Urinary bladder (tissue), 4 donors: ENCODE data around the gene FARS2. TPM values are rescaled to one million over a fixed set of nuclear protein-coding genes. Genes with fewer than 3 reads are reported as not detected.

Source experiments
- DNase-seq: peaks from one replicate; pipeline ENCODE4 v3.0.0-alpha.2; 2015; ENCODE audit errors: extremely low spot score
- H3K27ac ChIP-seq: one replicate; pipeline ENCODE4 v1.5.1; 2013; ENCODE audit warnings: low read depth, mild to moderate bottlenecking, moderate library complexity
- H3K36me3 ChIP-seq: one replicate; pipeline ENCODE4 v1.6.1; 2013; ENCODE audit warnings: mild to moderate bottlenecking, moderate library complexity; ENCODE audit not compliant: insufficient read depth
- H3K4me1 ChIP-seq: one replicate; pipeline ENCODE4 v1.6.1; 2013; ENCODE audit warnings: mild to moderate bottlenecking, moderate library complexity; ENCODE audit not compliant: insufficient read depth
- H3K4me3 ChIP-seq: one replicate; pipeline ENCODE4 v1.5.1; 2013; ENCODE audit warnings: low read depth, low read length
- WGBS: extraction: QIAGEN DNeasy Blood & Tissue Kit; methylation state at CpG from one replicate; pipeline ENCODE4 v1.1.7; 2013; 5-methylcytosine and 5-hydroxymethylcytosine counted together
- polyA plus RNA-seq: library from polyadenylated mRNA; stranded (reverse); fragments of 200-250 nt; gene quantifications from one replicate; pipeline ENCODE4 v1.2.3, GENCODE V29; 2013
- total RNA-seq: library from RNA; depleted of rRNA; stranded (reverse); fragments of >200 nt; gene quantifications from one replicate; pipeline ENCODE4 v1.2.3, GENCODE V29; 2014
- donor health status: healthy with polysubstance abuse.
- donor health status: healthy.

The FARS2 gene
- total and polyA plus RNA-seq, 2 donors = 13.6 to 23.4 TPM

DNA sequence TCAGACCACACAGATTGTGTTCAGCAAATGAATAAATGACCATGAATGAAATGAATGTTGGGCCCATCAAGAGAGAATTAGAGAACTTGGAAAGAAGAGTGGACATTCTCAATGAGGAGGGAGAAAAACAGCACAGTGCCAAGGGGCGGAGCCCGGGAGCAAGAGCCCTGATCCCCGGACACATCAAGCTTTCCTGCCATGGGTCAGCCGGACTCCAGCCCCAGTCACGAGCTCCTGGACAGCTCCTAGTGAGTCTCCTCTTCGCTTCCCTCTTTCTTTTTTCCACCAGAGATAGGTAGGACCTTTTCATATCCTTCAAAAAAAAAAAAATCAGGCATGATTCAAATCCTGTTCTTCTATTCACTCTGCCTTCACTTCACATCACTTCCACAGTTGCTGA, 471.2 kb downstream of the FARS2 start:
- no peaks in the 10 kb centered on the region for H3K4me1 ChIP-seq
- 81% methylated on average over 6 of the region's 6 CpGs for WGBS
- H3K36me3 ChIP-seq = no peaks in the 10 kb centered on the region
- no peak for DNase-seq
- H3K4me3 ChIP-seq = no peak overlapping the region
- H3K27ac ChIP-seq = no peak overlapping the region

GRCh38 chr6:5736016-5736738, 474.9 kb downstream of the FARS2 start:
- Histone ChIP-seq H3K27ac (no peak overlapping the region), H3K36me3 (no peaks in the 10 kb centered on the region), H3K4me3 (no peak overlapping the region), H3K4me1 (no peaks in the 10 kb centered on the region)
- DNase-seq = no peak
- 80% methylated on average over 5 of the region's 5 CpGs for WGBS

DNA sequence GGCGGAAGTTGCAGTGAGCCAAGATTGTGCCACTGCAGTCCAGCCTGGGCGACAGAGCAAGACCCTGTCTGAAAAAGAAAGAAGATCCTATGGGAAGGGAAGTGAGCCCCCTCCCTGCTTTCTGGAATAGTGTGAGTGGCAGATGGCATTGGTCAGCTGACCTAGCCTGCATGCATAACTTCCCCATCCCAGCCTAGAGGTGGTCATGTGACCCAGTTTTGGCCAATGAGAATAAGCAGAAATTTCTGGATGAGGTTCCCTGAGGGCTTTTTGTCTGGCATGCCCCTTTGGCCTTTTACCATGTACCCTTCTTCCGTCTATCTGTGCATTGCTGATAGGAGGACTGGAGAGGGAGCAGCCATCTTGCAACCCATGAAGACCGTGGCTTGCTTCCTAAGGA, 476.1 kb downstream of the FARS2 start:
- 98% methylated on average over 4 of the region's 4 CpGs for WGBS
- DNase-seq = no peak
- Histone ChIP-seq H3K36me3 (no peaks in the 10 kb centered on the region), H3K4me3 (no peak overlapping the region), H3K4me1 (no peaks in the 10 kb centered on the region), H3K27ac (no peak overlapping the region)

- Histone ChIP-seq H3K36me3 (no peaks in the 10 kb centered on the region), H3K27ac (no peak overlapping the region), H3K4me1 (no peaks in the 10 kb centered on the region), H3K4me3 (no peak overlapping the region)
- DNase-seq = no peak
- WGBS = 83% methylated on average over 1 of the region's 1 CpG
Measured at GRCh38 chr6:5738211-5738610, 476.9 kb downstream of the FARS2 start.

GRCh38 chr6:5744497-5744896, 483.2 kb downstream of the FARS2 start:
- Histone ChIP-seq H3K27ac (no peak overlapping the region), H3K36me3 (no peaks in the 10 kb centered on the region), H3K4me1 (no peaks in the 10 kb centered on the region), H3K4me3 (no peak overlapping the region)
- DNase-seq = no peak
- 67% methylated on average over 5 of the region's 5 CpGs for WGBS

GRCh38 chr6:5745081-5745480, 483.8 kb downstream of the FARS2 start:
- no peaks in the 10 kb centered on the region for H3K36me3 ChIP-seq
- WGBS = 96% methylated on average over 2 of the region's 2 CpGs
- DNase-seq = no peak
- no peak overlapping the region for H3K4me3 ChIP-seq
- H3K4me1 ChIP-seq = no peaks in the 10 kb centered on the region
- H3K27ac ChIP-seq = no peak overlapping the region

- Histone ChIP-seq H3K27ac (no peak overlapping the region), H3K36me3 (no peaks in the 10 kb centered on the region), H3K4me3 (no peak overlapping the region), H3K4me1 (no peaks in the 10 kb centered on the region)
- DNase-seq = no peak
- 65% methylated on average over 12 of the region's 12 CpGs for WGBS
Measured at GRCh38 chr6:5746053-5746758, 484.9 kb downstream of the FARS2 start.

GRCh38 chr6:5746759-5747130, 485.4 kb downstream of the FARS2 start:
- no peak overlapping the region for H3K4me3 ChIP-seq
- H3K36me3 ChIP-seq = no peaks in the 10 kb centered on the region
- WGBS = 95% methylated on average over 3 of the region's 3 CpGs
- H3K27ac ChIP-seq = no peak overlapping the region
- DNase-seq = no peak
- H3K4me1 ChIP-seq = no peaks in the 10 kb centered on the region

GRCh38 chr6:5747379-5747778, 486.1 kb downstream of the FARS2 start:
- no peaks in the 10 kb centered on the region for H3K4me1 ChIP-seq
- DNase-seq = no peak
- WGBS = 71% methylated on average over 2 of the region's 2 CpGs
- no peak overlapping the region for H3K27ac ChIP-seq
- no peaks in the 10 kb centered on the region for H3K36me3 ChIP-seq
- no peak overlapping the region for H3K4me3 ChIP-seq

DNA sequence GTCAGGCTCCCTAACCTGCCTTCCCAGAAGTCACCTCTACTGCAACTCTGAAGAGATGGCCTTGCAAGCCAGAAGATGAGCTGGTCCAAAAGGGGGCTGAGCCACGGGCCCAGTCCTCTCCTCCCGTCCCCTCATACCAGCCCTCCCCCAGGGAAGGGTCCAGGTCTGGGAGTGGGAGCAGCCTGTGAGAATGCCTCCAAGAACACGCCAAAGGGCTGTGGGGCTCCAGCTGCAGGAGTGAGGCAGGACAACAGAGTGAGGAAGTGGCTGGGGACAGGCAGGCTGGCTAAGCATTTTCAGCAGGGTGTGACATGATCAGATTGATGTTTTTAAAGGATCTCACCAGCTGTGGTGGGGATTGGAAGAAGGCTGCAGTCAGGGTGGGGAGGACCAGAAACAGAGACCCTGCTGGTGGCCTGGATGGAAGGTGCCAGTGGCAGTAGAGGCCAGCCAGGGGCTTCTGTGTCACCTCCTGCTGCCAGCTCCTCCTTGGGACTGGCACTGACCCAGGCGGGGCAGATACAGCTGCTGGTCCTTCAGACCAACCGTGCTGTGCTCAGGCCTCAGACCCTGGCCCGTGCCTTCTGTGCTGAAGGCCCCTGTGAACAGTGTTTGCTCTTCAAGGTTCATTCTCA, 487.8 kb downstream of the FARS2 start:
- Histone ChIP-seq H3K27ac (no peak overlapping the region), H3K36me3 (no peaks in the 10 kb centered on the region), H3K4me3 (no peak overlapping the region), H3K4me1 (no peaks in the 10 kb centered on the region)
- 86% methylated on average over 6 of the region's 6 CpGs for WGBS
- no peak for DNase-seq

DNA sequence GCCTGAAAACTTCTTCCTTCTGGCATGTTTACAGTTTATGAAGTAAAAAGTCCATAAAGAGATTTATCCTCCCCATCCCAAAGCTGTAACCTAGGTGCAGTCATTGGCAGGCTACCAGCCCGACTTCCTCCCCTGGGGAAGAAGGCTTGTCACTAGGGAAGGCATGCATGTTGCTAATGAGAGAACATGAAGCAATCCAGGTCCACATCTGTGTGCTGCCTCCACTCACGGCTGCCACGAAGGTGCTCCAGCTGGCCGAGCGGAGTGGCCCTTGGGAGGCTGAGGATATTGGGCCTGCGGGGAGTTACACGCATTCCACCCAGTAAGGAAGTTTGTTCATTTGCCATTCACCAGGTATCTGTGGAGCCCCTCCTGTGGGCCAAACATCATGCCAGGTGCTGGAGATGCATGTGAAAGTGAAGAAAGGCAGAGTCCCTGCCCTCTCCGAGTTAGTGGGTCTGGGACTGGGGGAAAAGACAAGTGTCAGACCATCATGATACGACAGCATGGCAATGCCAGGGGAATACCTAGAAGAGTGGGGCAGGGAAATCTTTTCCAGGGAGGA, 488.4 kb downstream of the FARS2 start:
- no peak overlapping the region for H3K4me3 ChIP-seq
- H3K4me1 ChIP-seq = no peaks in the 10 kb centered on the region
- no peak for DNase-seq
- no peak overlapping the region for H3K27ac ChIP-seq
- WGBS = 93% methylated on average over 9 of the region's 9 CpGs
- no peaks in the 10 kb centered on the region for H3K36me3 ChIP-seq

DNA sequence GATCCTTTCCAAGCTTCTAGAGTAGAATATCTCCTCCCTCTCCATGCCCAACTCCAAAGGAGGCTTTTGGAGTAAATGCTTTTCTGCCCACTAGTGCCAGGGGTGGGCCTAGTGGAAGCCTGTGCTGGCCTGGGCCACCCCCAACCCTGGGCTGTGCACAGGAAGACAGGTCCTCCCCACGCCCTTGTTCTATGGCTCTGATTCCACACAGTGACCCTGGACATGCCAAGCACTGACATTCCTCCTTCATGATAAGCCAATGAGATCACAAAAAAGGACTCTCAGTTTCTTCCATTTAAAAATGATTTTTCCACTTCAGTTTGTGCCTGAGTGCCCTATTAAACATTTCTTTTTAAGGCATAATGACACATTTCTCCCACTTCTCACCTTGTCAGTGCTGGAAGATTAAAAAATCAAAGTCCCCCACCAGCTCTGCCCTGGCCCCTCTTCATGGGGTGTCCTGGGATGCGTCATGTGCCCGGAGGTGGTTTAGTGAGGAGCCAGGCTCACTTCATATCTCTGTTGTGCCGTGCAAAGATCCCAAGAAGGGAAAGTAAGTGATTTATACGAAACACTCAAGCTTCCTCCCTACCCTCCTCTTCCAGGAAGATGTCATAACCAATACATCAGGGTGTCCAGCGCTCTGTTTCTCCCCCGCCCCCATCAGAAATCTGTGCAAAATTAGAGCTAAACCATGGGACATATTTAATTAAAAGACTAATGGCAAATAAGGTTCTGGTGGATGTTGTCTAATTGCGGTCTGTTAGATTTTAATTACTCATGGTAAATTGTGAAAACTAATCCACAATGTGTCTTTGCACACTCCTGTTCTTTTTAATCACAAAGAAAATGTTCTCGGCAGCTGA, 490.4 kb downstream of the FARS2 start:
- 73% methylated on average over 9 of the region's 9 CpGs for WGBS

DNA sequence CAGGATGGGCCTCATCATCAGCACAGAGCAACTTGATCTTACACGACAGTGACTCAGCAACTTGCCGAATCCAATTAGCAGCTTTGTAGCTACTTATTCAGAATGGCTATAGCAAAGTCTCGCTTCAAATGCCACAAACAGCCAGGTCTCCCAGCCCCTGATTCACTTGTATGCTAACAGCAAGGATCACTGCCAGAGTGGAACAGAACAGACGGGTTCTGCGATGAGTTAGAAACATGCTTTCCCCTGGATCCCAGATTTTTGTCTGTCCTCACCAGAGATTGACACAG, 491.0 kb downstream of the FARS2 start:
- DNase-seq = no peak
- Histone ChIP-seq H3K4me1 (no peaks in the 10 kb centered on the region), H3K4me3 (no peak overlapping the region), H3K27ac (no peak overlapping the region), H3K36me3 (no peaks in the 10 kb centered on the region)
- WGBS = 72% methylated on average over 5 of the region's 5 CpGs

More for the DNA sequence above, 490.4 kb downstream of the FARS2 start:
- Histone ChIP-seq H3K4me1 (no peaks in the 10 kb centered on the region), H3K27ac (no peak overlapping the region), H3K36me3 (no peaks in the 10 kb centered on the region), H3K4me3 (no peak overlapping the region)
- no peak for DNase-seq
